GM12875 (cell line): ENCODE results near the gene MCM3AP.
A peak's percentile ranks its signal among the peaks of the same experiment; 100 is the strongest.
"Not testable (repeated sequence)": the region's sequence is repeated elsewhere in the genome, so short reads cannot be mapped to it uniquely, and the experiment has no call there.

Experiments
- H3K4me3 ChIP-seq: one replicate; pipeline ENCODE4 v1.5.1; 2011; ENCODE audit warnings: low read depth, low read length, control low read depth
- CTCF ChIP-seq: IDR thresholded peaks from 2 replicates; pipeline ENCODE4 v1.5.1; 2011; ENCODE audit warnings: low read depth, mild to moderate bottlenecking, control low read depth, inconsistent platforms, low read length, moderate library complexity, borderline replicate concordance; ENCODE audit not compliant: insufficient read depth

Gene MCM3AP

GRCh38 chr21:46244602-46245001 lies 40.8 kb downstream of the MCM3AP start:
- H3K4me3 ChIP-seq = no peak overlapping the region
- no peak for TF ChIP-seq CTCF

- no peak for TF ChIP-seq CTCF
- H3K4me3 ChIP-seq = no peak overlapping the region
Observed at GRCh38 chr21:46243960-46244361, 41.5 kb downstream of the MCM3AP start.

GRCh38 chr21:46243325-46243724 lies 42.1 kb downstream of the MCM3AP start:
- no peak for TF ChIP-seq CTCF
- H3K4me3 ChIP-seq = no peak overlapping the region

GRCh38 chr21:46241577-46241976 lies 43.8 kb downstream of the MCM3AP start:
- not testable (repeated sequence) for H3K4me3 ChIP-seq

- no peak for TF ChIP-seq CTCF
Observed at GRCh38 chr21:46239817-46240325, 45.5 kb downstream of the MCM3AP start.

GRCh38 chr21:46237474-46237873 lies 47.9 kb downstream of the MCM3AP start:
- no peak for TF ChIP-seq CTCF
- no peak overlapping the region for H3K4me3 ChIP-seq

More at GRCh38 chr21:46239817-46240325, 45.5 kb downstream of the MCM3AP start:
- no peak overlapping the region for H3K4me3 ChIP-seq

GRCh38 chr21:46234436-46234950 lies 50.9 kb downstream of the MCM3AP start:
- H3K4me3 ChIP-seq = no peak overlapping the region
- TF ChIP-seq CTCF = no peak

- H3K4me3 ChIP-seq = peak overlapping the region; percentile 87
- no peak for TF ChIP-seq CTCF
Observed at GRCh38 chr21:46229923-46230260, 55.5 kb downstream of the MCM3AP start.
